Activated CD8-positive, alpha-beta T cell treated with anti-CD3 and anti-CD28 coated beads, Interleukin-2, amount 10 ng/mL, durations not matched to agents 7 days and 5 days (primary cell): ENCODE results near the gene C3orf22. TPM values are rescaled to one million over a fixed set of nuclear protein-coding genes. Genes with fewer than 3 reads are reported as not detected.

Experiments used
- ATAC-seq: fragments of 150-1000 bp; cut with Tn5 transposase; one replicate; pipeline ENCODE4 v1.10.0; 2021; ENCODE audit warnings: moderate library complexity
- CTCF ChIA-PET: fragments of 350-600 bp; sonication (Branson Sonifier 250); formaldehyde crosslinking; loops from one replicate; lab custom pipeline; 2021; ENCODE audit warnings: antibody characterized with exemption; lab: Charles Lee
- POLR2A ChIA-PET: fragments of 350-600 bp; sonication (Branson Sonifier 250); formaldehyde crosslinking; loops from one replicate; lab custom pipeline; 2021; ENCODE audit warnings: antibody characterized with exemption; lab: Charles Lee
- DNase-seq: peaks from one replicate; pipeline ENCODE4 v3.0.0-alpha.2; 2020
- H3K27ac Mint-ChIP-seq: one replicate; pipeline ENCODE4 v1.8.0; 2021; ENCODE audit warnings: mild to moderate bottlenecking, mixed read lengths
- H3K27me3 Mint-ChIP-seq: one replicate; pipeline ENCODE4 v1.8.0; 2021; ENCODE audit warnings: low read depth, mixed read lengths
- H3K36me3 Mint-ChIP-seq: one replicate; pipeline ENCODE4 v1.8.0; 2021; ENCODE audit warnings: low read depth, mixed read lengths
- H3K4me1 Mint-ChIP-seq: one replicate; pipeline ENCODE4 v1.8.0; 2021; ENCODE audit warnings: low read depth, mixed read lengths
- H3K4me3 Mint-ChIP-seq: one replicate; pipeline ENCODE4 v1.8.0; 2021; ENCODE audit warnings: mild to moderate bottlenecking, mixed read lengths
- H3K9me3 Mint-ChIP-seq: one replicate; pipeline ENCODE4 v1.8.0; 2022; ENCODE audit warnings: mixed read lengths; ENCODE audit not compliant: insufficient read depth
- total RNA-seq, 2 experiments: library from RNA; stranded (reverse); gene quantifications; one replicate each; pipeline ENCODE4 v1.2.3, GENCODE V29; 2021

The C3orf22 gene
- total RNA-seq, 2 experiments from 2014 or later, result not detected

DNA sequence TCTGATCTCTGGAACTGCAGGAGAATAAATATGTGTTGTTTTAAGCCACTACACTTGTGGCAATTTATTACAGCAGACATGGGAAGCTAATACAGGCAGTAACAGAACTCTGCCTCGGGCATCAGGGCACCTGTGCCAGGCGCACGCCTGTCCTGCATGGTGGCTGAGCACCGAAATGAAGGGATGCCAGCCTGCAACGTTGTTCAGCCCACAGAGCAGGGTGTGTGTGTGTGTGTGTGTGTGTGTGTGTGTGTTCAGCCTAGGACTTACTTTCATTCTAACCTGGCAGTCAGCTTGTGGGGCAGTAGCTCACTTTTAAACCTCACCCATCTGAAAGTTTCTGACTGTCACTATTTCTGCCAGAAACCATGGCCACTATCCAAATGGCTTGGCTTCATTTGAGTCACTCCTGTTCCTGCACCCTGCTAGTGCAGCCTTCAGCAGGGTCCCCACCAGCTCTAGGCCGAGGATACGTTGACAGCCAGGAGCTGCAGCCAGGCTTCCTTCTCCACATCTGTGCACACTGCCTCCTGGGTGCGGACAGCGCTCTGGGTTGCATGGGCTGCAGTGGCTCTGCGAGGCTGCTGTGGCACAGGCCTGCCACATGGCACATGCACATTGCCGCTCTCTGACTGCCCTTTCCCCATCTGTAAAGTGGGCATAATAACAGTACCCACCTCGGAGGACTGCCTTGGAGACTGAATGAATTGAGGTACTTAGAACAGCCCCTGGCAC lies 45.6 kb downstream of the C3orf22 start:
- DNase-seq (no peak), ATAC-seq (no peak)
- no peaks in the 10 kb centered on the region for H3K4me1 Mint-ChIP-seq
- H3K9me3 Mint-ChIP-seq, result no peaks in the 10 kb centered on the region
- POLR2A ChIA-PET, result no interaction called here
- no peaks in the 10 kb centered on the region for H3K36me3 Mint-ChIP-seq
- no peak overlapping the region for H3K4me3 Mint-ChIP-seq
- H3K27me3 Mint-ChIP-seq, result no peaks in the 10 kb centered on the region
- CTCF ChIA-PET, result interaction anchor here (1.9 kb wide), 1 partner anchor 10 kb away, joined by 8 read pairs; no protein-coding TSS in a partner anchor
- H3K27ac Mint-ChIP-seq, result no peak overlapping the region

DNA sequence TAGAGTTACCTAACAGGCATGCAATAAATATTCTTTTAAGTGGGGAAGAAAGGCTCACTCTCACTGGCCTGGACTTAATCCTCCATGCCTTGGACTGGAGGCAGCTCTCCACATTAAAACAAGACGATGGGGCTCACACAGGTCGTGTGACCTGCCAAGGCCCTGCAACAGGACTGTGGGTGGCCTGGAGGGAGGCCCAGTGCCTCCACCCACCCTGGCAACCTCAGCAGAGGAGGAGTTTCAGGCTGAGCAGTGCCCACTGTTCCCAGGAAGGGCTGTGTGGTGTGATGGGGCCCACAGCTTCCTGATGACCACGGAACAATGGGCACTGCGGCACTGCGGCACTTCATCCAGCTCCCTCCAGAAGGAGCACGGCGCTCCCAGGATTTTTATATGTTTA lies 46.7 kb downstream of the C3orf22 start:
- Mint-ChIP-seq H3K27me3 (no peaks in the 10 kb centered on the region), H3K4me1 (no peaks in the 10 kb centered on the region), H3K27ac (no peak overlapping the region), H3K4me3 (no peak overlapping the region), H3K9me3 (no peaks in the 10 kb centered on the region), H3K36me3 (no peaks in the 10 kb centered on the region)
- no peak for DNase-seq
- POLR2A ChIA-PET, result no interaction called here
- CTCF ChIA-PET, result interaction anchor here (1.6 kb wide), 1 partner anchor 10 kb away, joined by 7 read pairs; no protein-coding TSS in a partner anchor
- no peak for ATAC-seq

DNA sequence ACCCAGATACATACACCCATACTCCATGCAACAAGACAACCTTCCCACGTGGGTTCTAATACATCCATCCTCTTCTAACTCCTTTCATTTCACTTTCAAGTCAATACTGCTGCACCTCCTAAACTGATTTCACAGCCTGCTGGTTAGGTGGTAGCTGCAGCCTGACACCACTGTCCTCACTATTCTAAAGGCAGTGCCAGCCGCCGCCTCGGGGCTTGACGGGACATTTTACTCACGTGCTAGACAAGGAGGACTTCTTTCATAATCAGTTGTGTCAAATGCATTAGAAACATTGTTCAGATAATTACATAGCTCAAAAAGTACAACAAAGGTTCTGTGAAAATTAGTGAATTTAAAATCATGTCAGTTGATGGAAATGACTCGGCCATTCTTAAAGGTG lies 47.4 kb downstream of the C3orf22 start:
- no peak overlapping the region for H3K4me3 Mint-ChIP-seq
- no peak for DNase-seq
- H3K36me3 Mint-ChIP-seq, result no peaks in the 10 kb centered on the region
- ChIA-PET POLR2A (no interaction called here), CTCF (interaction anchor here (1.6 kb wide), 1 partner anchor 11 kb away, joined by 7 read pairs; no protein-coding TSS in a partner anchor)
- no peak for ATAC-seq
- H3K27me3 Mint-ChIP-seq, result peaks cover under 1% of the 10 kb centered on the region
- H3K4me1 Mint-ChIP-seq, result no peaks in the 10 kb centered on the region
- no peak overlapping the region for H3K27ac Mint-ChIP-seq
- H3K9me3 Mint-ChIP-seq, result no peaks in the 10 kb centered on the region

DNA sequence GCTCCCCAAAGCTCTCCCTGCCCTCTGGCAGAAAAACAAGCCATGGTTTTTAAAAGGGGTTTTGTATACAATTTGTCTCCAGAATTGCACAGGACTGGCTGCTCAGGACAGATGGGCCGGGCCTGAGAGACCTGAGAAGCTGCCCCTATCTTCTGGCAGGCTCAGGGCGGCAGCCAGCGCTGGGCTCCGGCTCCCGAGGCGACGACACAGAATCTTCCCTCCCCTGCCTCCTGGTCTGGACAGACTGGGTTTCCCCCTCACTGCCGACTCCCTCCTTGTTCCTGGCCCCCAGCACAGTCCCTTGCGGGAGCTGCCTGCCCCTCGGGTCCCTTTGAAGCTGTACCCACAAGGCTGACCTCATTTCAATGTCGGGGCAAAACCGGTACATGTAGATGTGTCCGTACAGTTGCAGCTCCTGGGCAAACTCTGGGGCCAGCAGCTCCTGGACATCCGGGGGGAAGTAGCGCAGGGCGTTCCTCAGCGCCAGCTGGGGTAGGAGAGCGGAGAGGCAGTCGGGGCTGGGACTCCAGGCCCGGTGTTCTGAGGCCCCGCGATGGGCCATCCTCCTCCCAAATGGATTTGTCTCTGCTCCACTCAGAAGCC lies 48.3 kb downstream of the C3orf22 start:
- H3K4me1 Mint-ChIP-seq, result no peaks in the 10 kb centered on the region
- H3K27me3 Mint-ChIP-seq, result peaks cover 2% of the 10 kb centered on the region
- ATAC-seq, result no peak
- no peak for DNase-seq
- no peaks in the 10 kb centered on the region for H3K9me3 Mint-ChIP-seq
- POLR2A ChIA-PET, result no interaction called here
- no peak overlapping the region for H3K4me3 Mint-ChIP-seq
- no peak overlapping the region for H3K27ac Mint-ChIP-seq
- H3K36me3 Mint-ChIP-seq, result no peaks in the 10 kb centered on the region
- CTCF ChIA-PET, result interaction anchor here (1.0 kb wide), 1 partner anchor 12 kb away, joined by 3 read pairs; no protein-coding TSS in a partner anchor

DNA sequence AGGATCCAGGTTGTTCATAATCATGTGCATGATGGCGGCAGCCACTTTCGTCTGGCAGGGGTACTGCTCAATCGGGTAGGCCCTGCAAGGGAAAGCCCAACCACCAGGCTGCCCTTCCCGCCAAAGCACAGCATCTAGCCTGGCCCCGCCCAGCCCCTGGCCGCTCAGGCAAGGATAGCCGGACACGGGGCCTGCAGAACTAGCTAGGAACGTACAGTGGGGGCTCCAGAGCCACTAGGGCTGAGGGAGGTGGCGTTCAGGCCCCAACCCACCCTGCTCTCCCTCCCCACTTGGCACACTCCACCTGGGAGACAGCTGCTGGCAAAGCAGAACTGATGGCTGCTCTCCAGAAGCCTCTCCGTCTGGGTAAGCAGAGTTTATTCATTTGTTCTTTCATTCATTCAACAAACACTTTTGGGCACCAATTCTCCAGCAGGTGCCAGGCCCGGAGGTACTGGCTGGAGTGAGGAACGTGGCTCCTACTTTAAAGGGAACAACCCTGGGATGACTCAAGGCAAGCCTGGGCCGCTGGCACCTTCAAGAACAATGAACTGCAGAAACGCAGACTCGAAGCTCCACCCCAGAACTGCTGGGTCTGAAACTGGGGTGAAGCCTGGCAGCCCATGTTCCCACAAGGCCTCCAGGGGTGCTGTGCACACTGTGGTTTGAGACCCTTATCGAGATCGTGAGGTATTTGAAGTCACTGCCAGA lies 49.0 kb downstream of the C3orf22 start:
- CTCF ChIA-PET, result interaction anchor here (1.0 kb wide), 1 partner anchor 11 kb away, joined by 3 read pairs; no protein-coding TSS in a partner anchor
- POLR2A ChIA-PET, result interaction anchor here (0.7 kb wide), 1 partner anchor 13 kb away, joined by 3 read pairs; no protein-coding TSS in a partner anchor
- no peak overlapping the region for H3K27ac Mint-ChIP-seq
- H3K27me3 Mint-ChIP-seq, result peaks cover 2% of the 10 kb centered on the region
- DNase-seq (no peak), ATAC-seq (no peak)
- H3K4me3 Mint-ChIP-seq, result no peak overlapping the region
- no peaks in the 10 kb centered on the region for H3K9me3 Mint-ChIP-seq
- H3K36me3 Mint-ChIP-seq, result no peaks in the 10 kb centered on the region
- H3K4me1 Mint-ChIP-seq, result no peaks in the 10 kb centered on the region

DNA sequence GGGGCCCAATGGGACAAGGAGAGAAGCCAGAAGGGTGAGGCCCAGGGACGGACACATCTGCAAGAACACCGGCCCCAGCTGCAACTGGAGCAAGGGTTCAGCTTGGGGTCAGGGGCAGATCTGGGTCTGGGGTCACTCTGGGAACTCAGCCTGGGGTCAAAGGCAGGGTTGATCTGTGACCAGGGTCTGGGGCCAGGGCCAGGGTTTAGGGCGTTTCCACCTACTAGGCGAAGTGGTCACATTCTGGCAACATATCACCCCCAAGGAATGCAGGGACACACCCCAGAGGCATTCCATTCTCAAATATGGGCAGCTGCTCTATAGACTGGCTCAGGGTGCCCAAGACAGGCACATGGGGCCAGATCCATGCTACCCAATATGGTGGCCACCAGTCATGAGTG lies 50.2 kb downstream of the C3orf22 start:
- no peaks in the 10 kb centered on the region for H3K36me3 Mint-ChIP-seq
- H3K4me3 Mint-ChIP-seq, result no peak overlapping the region
- no peak for DNase-seq
- no peak for ATAC-seq
- peaks cover 3% of the 10 kb centered on the region for H3K27me3 Mint-ChIP-seq
- CTCF ChIA-PET, result no interaction called here
- POLR2A ChIA-PET, result no interaction called here
- H3K9me3 Mint-ChIP-seq, result no peaks in the 10 kb centered on the region
- no peaks in the 10 kb centered on the region for H3K4me1 Mint-ChIP-seq
- H3K27ac Mint-ChIP-seq, result no peak overlapping the region

DNA sequence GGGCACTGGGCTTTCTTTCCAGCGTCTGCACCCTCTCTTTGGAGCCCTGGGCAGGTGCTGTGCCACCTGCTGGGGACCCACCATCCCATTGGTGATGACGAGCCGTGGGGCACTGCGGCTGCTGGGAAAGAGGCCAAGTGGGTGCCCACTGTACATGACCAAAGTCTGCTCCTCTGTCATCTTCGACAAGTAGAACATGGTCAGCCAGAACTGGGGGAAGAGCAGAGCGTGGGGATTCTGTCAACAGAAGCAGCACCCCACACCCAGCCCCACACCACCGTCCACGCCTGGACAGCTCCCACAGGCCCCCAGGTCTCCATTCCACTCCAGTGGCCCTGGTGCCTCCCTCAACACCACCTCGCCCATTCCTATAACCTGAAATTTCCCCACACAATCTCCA lies 50.8 kb downstream of the C3orf22 start:
- CTCF ChIA-PET, result no interaction called here
- Mint-ChIP-seq H3K27ac (no peak overlapping the region), H3K36me3 (no peaks in the 10 kb centered on the region), H3K4me3 (no peak overlapping the region), H3K27me3 (peaks cover 3% of the 10 kb centered on the region), H3K4me1 (no peaks in the 10 kb centered on the region), H3K9me3 (no peaks in the 10 kb centered on the region)
- ATAC-seq (no peak), DNase-seq (no peak)
- POLR2A ChIA-PET, result no interaction called here

DNA sequence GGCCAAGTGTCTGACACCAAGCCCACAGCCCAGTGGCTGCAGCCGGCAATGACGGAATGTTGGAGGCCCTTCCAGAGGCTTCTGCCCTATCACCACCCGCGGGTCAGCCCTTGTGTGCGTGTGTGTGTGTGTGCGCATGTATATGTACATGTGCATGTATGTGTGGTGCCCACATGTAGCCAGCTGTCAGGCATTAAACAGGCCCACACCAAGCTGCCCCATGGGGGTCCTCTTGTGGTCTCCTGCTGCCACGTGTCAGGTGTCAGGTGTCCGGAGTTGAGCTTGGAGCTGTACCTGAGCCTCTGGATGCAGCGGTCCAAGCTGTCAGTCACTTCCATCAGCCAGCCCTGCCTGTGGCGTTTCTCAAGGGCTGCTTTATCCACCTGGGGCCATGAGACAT lies 55.0 kb downstream of the C3orf22 start:
- POLR2A ChIA-PET, result no interaction called here
- ATAC-seq, result no peak
- CTCF ChIA-PET, result interaction anchor here (0.7 to 1.2 kb wide), 2 partner anchors 19 kb away, joined by 3 to 5 read pairs; no protein-coding TSS in a partner anchor
- no peaks in the 10 kb centered on the region for H3K9me3 Mint-ChIP-seq
- H3K27ac Mint-ChIP-seq, result no peak overlapping the region
- H3K4me3 Mint-ChIP-seq, result no peak overlapping the region
- H3K4me1 Mint-ChIP-seq, result peaks cover 6% of the 10 kb centered on the region
- H3K36me3 Mint-ChIP-seq, result no peaks in the 10 kb centered on the region
- DNase-seq, result no peak
- H3K27me3 Mint-ChIP-seq, result peaks cover 3% of the 10 kb centered on the region

DNA sequence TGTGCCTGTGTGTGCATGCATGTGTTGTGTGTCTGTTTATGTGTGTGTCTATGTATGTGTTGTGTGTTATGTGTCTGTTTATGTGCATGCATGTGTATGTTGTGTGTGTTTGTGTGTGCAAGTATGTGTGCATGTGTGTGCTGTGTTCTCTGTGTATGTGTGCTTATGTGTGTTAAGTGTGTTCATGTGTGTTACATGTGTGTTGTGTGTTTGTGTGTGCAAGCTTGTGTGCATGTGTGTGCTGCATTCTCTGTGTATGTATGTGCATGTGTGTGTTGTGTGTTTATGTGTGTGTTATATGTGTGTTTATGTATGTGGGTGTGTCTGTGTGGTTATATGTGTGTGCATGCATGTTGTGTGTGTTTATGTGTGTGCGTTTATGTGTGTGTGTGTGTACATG lies 56.1 kb downstream of the C3orf22 start:
- Mint-ChIP-seq H3K9me3 (no peaks in the 10 kb centered on the region), H3K27me3 (peaks cover 3% of the 10 kb centered on the region), H3K27ac (no peak overlapping the region), H3K4me3 (no peak overlapping the region), H3K4me1 (peaks cover 9% of the 10 kb centered on the region), H3K36me3 (no peaks in the 10 kb centered on the region)
- ATAC-seq, result no peak
- DNase-seq, result no peak
- ChIA-PET CTCF (interaction anchor here (0.7 kb wide), 1 partner anchor 20 kb away, joined by 3 read pairs; no protein-coding TSS in a partner anchor), POLR2A (no interaction called here)

DNA sequence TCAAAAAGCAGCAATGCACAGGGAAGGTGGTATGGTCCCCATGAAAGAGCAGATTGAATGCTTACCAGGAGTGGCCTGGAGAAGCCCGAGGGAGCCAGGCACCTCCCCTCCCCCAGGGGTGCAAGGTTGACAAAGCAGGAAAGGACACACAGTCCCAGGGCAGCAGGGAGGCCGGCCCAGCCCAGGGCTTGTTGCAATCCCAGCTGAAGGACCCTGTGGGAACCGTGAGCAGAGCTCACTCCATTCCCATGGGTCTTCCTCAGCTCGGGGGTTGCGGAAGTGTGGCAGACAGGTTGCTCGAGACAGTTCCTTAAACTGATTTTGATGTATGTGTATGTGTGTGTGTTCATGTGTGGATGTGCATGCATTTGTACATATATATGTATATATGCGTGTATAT lies 57.0 kb downstream of the C3orf22 start:
- peaks cover 14% of the 10 kb centered on the region for H3K4me1 Mint-ChIP-seq
- H3K4me3 Mint-ChIP-seq, result no peak overlapping the region
- no peaks in the 10 kb centered on the region for H3K9me3 Mint-ChIP-seq
- no peak for ATAC-seq
- peaks cover 3% of the 10 kb centered on the region for H3K27me3 Mint-ChIP-seq
- ChIA-PET CTCF (interaction anchor here (1.4 kb wide), 1 partner anchor 21 kb away, joined by 4 read pairs; no protein-coding TSS in a partner anchor), POLR2A (no interaction called here)
- no peak for DNase-seq
- no peaks in the 10 kb centered on the region for H3K36me3 Mint-ChIP-seq
- no peak overlapping the region for H3K27ac Mint-ChIP-seq

DNA sequence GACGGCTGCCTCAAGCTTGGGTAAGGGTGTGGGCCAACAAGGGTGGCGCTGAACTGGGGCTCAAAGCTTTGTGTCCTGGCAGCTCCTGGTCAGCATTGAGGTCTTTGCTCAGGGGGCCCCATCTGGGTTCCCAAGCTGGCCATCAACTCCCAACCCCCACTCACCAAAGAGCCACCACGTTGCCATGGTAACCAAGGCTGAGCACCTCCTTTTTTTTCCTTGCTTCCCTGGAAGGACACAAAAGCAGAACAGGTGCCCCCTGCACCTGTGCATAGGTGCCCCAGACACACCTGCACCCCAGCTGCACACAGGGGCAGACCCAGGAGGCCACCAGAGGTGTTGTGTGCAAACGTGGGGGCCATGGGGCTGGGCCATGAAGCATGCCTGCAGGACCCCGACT lies 57.7 kb downstream of the C3orf22 start:
- H3K9me3 Mint-ChIP-seq, result no peaks in the 10 kb centered on the region
- no peak for DNase-seq
- H3K4me1 Mint-ChIP-seq, result peaks cover 14% of the 10 kb centered on the region
- H3K27me3 Mint-ChIP-seq, result peaks cover 2% of the 10 kb centered on the region
- ChIA-PET POLR2A (no interaction called here), CTCF (interaction anchor here (1.4 kb wide), 1 partner anchor 22 kb away, joined by 4 read pairs; no protein-coding TSS in a partner anchor)
- no peak overlapping the region for H3K27ac Mint-ChIP-seq
- no peak for ATAC-seq
- no peaks in the 10 kb centered on the region for H3K36me3 Mint-ChIP-seq
- no peak overlapping the region for H3K4me3 Mint-ChIP-seq
